ENCODE data around the gene NCF4. TPM values are rescaled to one million over a fixed set of nuclear protein-coding genes. Genes with fewer than 3 reads are reported as not detected.

The NCF4 gene
- total RNA-seq, 1 experiment from 2014 or later: not detected

DNA sequence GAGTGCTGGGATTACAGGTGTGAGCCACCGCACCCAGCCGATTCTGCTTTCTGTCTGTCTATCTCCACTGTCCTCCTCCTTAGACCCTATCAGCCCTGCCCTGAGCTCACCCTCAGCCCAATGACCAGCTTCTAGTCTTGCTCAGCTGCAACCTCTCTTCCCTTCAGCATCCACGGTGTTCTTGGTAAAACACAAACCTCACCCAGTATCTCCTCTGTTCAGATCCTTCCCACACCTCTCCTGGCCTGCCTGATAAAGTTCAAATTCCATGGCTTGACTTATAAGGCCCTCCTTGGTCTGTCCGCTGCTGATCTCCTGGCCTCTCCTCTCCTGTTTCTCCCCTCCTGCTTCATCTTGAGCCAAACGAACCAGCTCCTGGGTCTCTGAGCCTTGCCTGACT, 14.5 kb upstream of the NCF4 start:
- H2BK120ac ChIP-seq (ENCODE audit: low read depth, low read length, poor library complexity, severe bottlenecking): no peak overlapping the region
- DNase-seq: no peak
- H4K5ac ChIP-seq (ENCODE audit: insufficient read length, low read depth, low read length): no peak overlapping the region
- H3K23me2 ChIP-seq (ENCODE audit: insufficient read length, low read depth, low read length, poor library complexity, severe bottlenecking): no peaks in the 10 kb centered on the region
- no peak overlapping the region for H3K56ac ChIP-seq (ENCODE audit: insufficient read length, low read depth, low read length)
- no peaks in the 10 kb centered on the region for H3K36me3 Mint-ChIP-seq (ENCODE audit: insufficient read depth in 1 of 3, low read depth in 3 of 3)
- H3K4me1 Mint-ChIP-seq: peaks cover 0 to 14% of the 10 kb centered on the region in 2 experiments; a peak in 2 of 4 replicates
- TF ChIP-seq, protein P1, sequence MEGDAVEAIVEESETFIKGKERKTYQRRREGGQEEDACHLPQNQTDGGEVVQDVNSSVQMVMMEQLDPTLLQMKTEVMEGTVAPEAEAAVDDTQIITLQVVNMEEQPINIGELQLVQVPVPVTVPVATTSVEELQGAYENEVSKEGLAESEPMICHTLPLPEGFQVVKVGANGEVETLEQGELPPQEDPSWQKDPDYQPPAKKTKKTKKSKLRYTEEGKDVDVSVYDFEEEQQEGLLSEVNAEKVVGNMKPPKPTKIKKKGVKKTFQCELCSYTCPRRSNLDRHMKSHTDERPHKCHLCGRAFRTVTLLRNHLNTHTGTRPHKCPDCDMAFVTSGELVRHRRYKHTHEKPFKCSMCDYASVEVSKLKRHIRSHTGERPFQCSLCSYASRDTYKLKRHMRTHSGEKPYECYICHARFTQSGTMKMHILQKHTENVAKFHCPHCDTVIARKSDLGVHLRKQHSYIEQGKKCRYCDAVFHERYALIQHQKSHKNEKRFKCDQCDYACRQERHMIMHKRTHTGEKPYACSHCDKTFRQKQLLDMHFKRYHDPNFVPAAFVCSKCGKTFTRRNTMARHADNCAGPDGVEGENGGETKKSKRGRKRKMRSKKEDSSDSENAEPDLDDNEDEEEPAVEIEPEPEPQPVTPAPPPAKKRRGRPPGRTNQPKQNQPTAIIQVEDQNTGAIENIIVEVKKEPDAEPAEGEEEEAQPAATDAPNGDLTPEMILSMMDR (conservative IDR thresholded peaks at IDR 0.05): no peak
- no peak overlapping the region for H2BK5ac ChIP-seq (ENCODE audit: insufficient read length, low read length)
- H3K4me3 Mint-ChIP-seq: no peak overlapping the region; a peak in 1 of 5 replicates
- no peak overlapping the region for H3K4me2 ChIP-seq (ENCODE audit: insufficient read depth, insufficient read length, low read length)
- no peak overlapping the region for H3K27ac Mint-ChIP-seq
- no peaks in the 10 kb centered on the region for H3K9me3 ChIP-seq (ENCODE audit: control insufficient read depth, low read depth, low read length)
- H3K9ac ChIP-seq (ENCODE audit: extremely low read depth, insufficient read length, low read length): no peak overlapping the region
- peaks cover 75% of the 10 kb centered on the region for H3K27me3 Mint-ChIP-seq (ENCODE audit: low read depth)
- no peaks in the 10 kb centered on the region for H3K79me2 ChIP-seq (ENCODE audit: insufficient read depth, low read length)
- H3K4ac ChIP-seq (ENCODE audit: low read depth, low read length): no peak overlapping the region
- H2BK20ac ChIP-seq (ENCODE audit: low read depth, low read length, poor library complexity, severe bottlenecking): no peak overlapping the region
- no peak overlapping the region for H2AK5ac ChIP-seq (ENCODE audit: insufficient read length, low read length)
- H4K20me1 ChIP-seq (ENCODE audit: control insufficient read depth, insufficient read depth, insufficient read length): no peaks in the 10 kb centered on the region
- no CpG with 5 or more reads among the region's 5 CpGs for WGBS (ENCODE audit: extremely low coverage, insufficient read length, low lambda C conversion rate)
- no peak overlapping the region for H2BK12ac ChIP-seq (ENCODE audit: insufficient read length, low read depth, low read length)
- H3K14ac ChIP-seq (ENCODE audit: insufficient read depth, low read length): no peak overlapping the region
- no peak overlapping the region for H4K8ac ChIP-seq (replicated peaks; ENCODE audit: insufficient read length, low read depth, low read length)
- H3K9me3 Mint-ChIP-seq: no peaks in the 10 kb centered on the region
- no peak overlapping the region for H4K91ac ChIP-seq (ENCODE audit: insufficient read length, low read depth, low read length)
- no peak overlapping the region for H3K23ac ChIP-seq (ENCODE audit: insufficient read length, low read depth, low read length)
- no peak overlapping the region for H3K27ac ChIP-seq (ENCODE audit: insufficient read length, low read depth, low read length)
- H3K79me1 ChIP-seq (ENCODE audit: insufficient read depth, low read depth, low read length, poor library complexity, severe bottlenecking): no peaks in the 10 kb centered on the region
- no peak overlapping the region for H3K18ac ChIP-seq (ENCODE audit: insufficient read length, low read depth, low read length)
- no peak overlapping the region for H3T11ph ChIP-seq (ENCODE audit: low read length)
- no peak overlapping the region for H2BK15ac ChIP-seq (ENCODE audit: low read depth, low read length)
- H3K4me1 ChIP-seq (ENCODE audit: insufficient read depth, low read length): no peaks in the 10 kb centered on the region
- no peak overlapping the region for H2AFZ ChIP-seq (ENCODE audit: low read length)
- H3K27me3 ChIP-seq (ENCODE audit: insufficient read depth, low read length): no peaks in the 10 kb centered on the region; the same call in 1 of the 2 replicates
